Right ventricle myocardium inferior (tissue), 1 donor: ENCODE measurements around the gene CORO7. TPM values are rescaled to one million over a fixed set of nuclear protein-coding genes. Genes with fewer than 3 reads are reported as not detected.
"Not testable (repeated sequence)": the region's sequence is repeated elsewhere in the genome, so short reads cannot be mapped to it uniquely, and the experiment has no call there.

Experiments
- ATAC-seq: fragments of 200-7000 bp; cut with Tn5 transposase; one replicate; pipeline ENCODE4 v1.9.1; 2020; ENCODE audit warnings: mild to moderate bottlenecking, moderate library complexity
- DNase-seq: peaks from one replicate; pipeline ENCODE4 v3.0.0; 2021; ENCODE audit errors: missing footprints
- intact Hi-C: fragments of 100-400 bp; cut with DNase I; formaldehyde crosslinking; loops from one replicate; pipeline ENCODE4 v1.11.0; 2022
- total RNA-seq: library from RNA; stranded (reverse); fragmentation: NEBNext Ultra II Directional; extraction: Animal tissue kit (Norgen Biotek cat#: 25700); gene quantifications from one replicate; pipeline ENCODE4 v1.2.1, GENCODE V29; 2021
- donor health status: DM: no; HTN: yes; CAD: no; lungs with severe emphysema.

CORO7 gene
- total RNA-seq, 1 donor from 2014 or later, result 11.6 TPM

GRCh38 chr16:4404967-4405696 is 11.3 kb downstream of the CORO7 start:
- intact Hi-C loops, result loop anchor here (10.0 kb wide), 1 partner anchor 200 kb away; no protein-coding TSS in a partner anchor
- DNase-seq, result no peak
- ATAC-seq, result no peak

- DNase-seq (no peak), ATAC-seq (no peak)
- intact Hi-C loops, result loop anchor here (10.0 kb wide), 1 partner anchor 200 kb away; no protein-coding TSS in a partner anchor
Observed at GRCh38 chr16:4404247-4404966, 12.0 kb downstream of the CORO7 start.

GRCh38 chr16:4403133-4403949 is 13.1 kb downstream of the CORO7 start:
- intact Hi-C loops, result loop anchor here (10.0 kb wide), 1 partner anchor 199 kb away; no protein-coding TSS in a partner anchor
- DNase-seq, result no peak
- ATAC-seq, result no peak

- peak; percentile 92 for DNase-seq
- intact Hi-C loops, result loop anchor here (1.0 to 10.0 kb wide), 2 partner anchors 43 to 198 kb away; no protein-coding TSS in a partner anchor
- ATAC-seq, result peak; percentile 93
Observed at GRCh38 chr16:4402439-4403132, 13.8 kb downstream of the CORO7 start.

GRCh38 chr16:4401510-4401909 is 14.9 kb downstream of the CORO7 start:
- no peak for DNase-seq
- intact Hi-C loops, result loop anchor here (10.0 kb wide), 1 partner anchor 197 kb away; no protein-coding TSS in a partner anchor
- ATAC-seq, result no peak

GRCh38 chr16:4401094-4401501 is 15.3 kb downstream of the CORO7 start:
- DNase-seq (no peak), ATAC-seq (no peak)
- intact Hi-C loops, result loop anchor here (10.0 kb wide), 1 partner anchor 196 kb away; no protein-coding TSS in a partner anchor

- no peak for DNase-seq
- ATAC-seq, result no peak
- intact Hi-C loops, result no loop called here
Observed at GRCh38 chr16:4399001-4399730, 17.2 kb downstream of the CORO7 start.

- intact Hi-C loops, result no loop called here
- peak; percentile 46 for DNase-seq
- no peak for ATAC-seq
Observed at GRCh38 chr16:4395055-4395726, 21.2 kb downstream of the CORO7 start.

- peak; percentile 42 for DNase-seq
- ATAC-seq, intact Hi-C loops: not testable (repeated sequence)
Observed at GRCh38 chr16:4393850-4394249, 22.5 kb downstream of the CORO7 start.

- intact Hi-C loops, result no loop called here
- DNase-seq (peak; percentile 44), ATAC-seq (peak; percentile 14)
Observed at GRCh38 chr16:4393240-4393600, 23.2 kb downstream of the CORO7 start.

- intact Hi-C loops, result no loop called here
- ATAC-seq (peak; percentile 11), DNase-seq (peak; percentile 66)
Observed at GRCh38 chr16:4392382-4393239, 23.8 kb downstream of the CORO7 start.

- ATAC-seq (no peak), DNase-seq (peak; percentile 56)
- intact Hi-C loops, result no loop called here
Observed at GRCh38 chr16:4391631-4392381, 24.6 kb downstream of the CORO7 start.

GRCh38 chr16:4390266-4391260 is 25.8 kb downstream of the CORO7 start:
- intact Hi-C loops, result no loop called here
- DNase-seq, result peak; percentile 11
- ATAC-seq, result no peak

- intact Hi-C loops, result no loop called here
- no peak for ATAC-seq
Observed at GRCh38 chr16:4389051-4389955, 27.1 kb downstream of the CORO7 start.

More at GRCh38 chr16:4389051-4389955, 27.1 kb downstream of the CORO7 start:
- peak; percentile 68 for DNase-seq
